GM19395 (cell line): ENCODE measurements around the gene IMPA2.
A peak's percentile ranks its signal among the peaks of the same experiment; 100 is the strongest.
"Not testable (repeated sequence)": the region's sequence is repeated elsewhere in the genome, so short reads cannot be mapped to it uniquely, and the experiment has no call there.

ENCODE experiments used
- ATAC-seq: cut with Tn5 transposase; IDR thresholded peaks from one replicate; pipeline ENCODE4 v1.9.1; 2021; ENCODE audit warnings: mild to moderate bottlenecking, moderate library complexity; ENCODE audit not compliant: unreplicated experiment

Gene IMPA2

GRCh38 chr18:11960743-11961380, 20.4 kb upstream of the IMPA2 start:
- no peak for ATAC-seq

GRCh38 chr18:11962597-11962996, 18.7 kb upstream of the IMPA2 start:
- no peak for ATAC-seq

GRCh38 chr18:11963991-11964484, 17.3 kb upstream of the IMPA2 start:
- no peak for ATAC-seq

GRCh38 chr18:11969904-11970835, 11.1 kb upstream of the IMPA2 start:
- no peak for ATAC-seq

GRCh38 chr18:11970836-11971226, 10.5 kb upstream of the IMPA2 start:
- ATAC-seq: not testable (repeated sequence)

- ATAC-seq: no peak
These were observed 8.7 kb upstream of the IMPA2 start for GRCh38 chr18:11972371-11973174.

- ATAC-seq: no peak
These were observed 6.5 kb upstream of the IMPA2 start for GRCh38 chr18:11974741-11975325.

GRCh38 chr18:11975723-11976122, 5.6 kb upstream of the IMPA2 start:
- no peak for ATAC-seq

GRCh38 chr18:11976315-11977152, 4.8 kb upstream of the IMPA2 start:
- no peak for ATAC-seq

- ATAC-seq: no peak
These were observed 4.2 kb upstream of the IMPA2 start for GRCh38 chr18:11977153-11977466.

- no peak for ATAC-seq
These were observed 2.4 kb upstream of the IMPA2 start for GRCh38 chr18:11978956-11979355.

GRCh38 chr18:11980163-11980493, 1.2 kb upstream of the IMPA2 start:
- no peak for ATAC-seq

GRCh38 chr18:11980494-11981191, 664 bp upstream of the IMPA2 start:
- ATAC-seq: peak; percentile 87

- peak; percentile 29 for ATAC-seq
These were observed 448 bp downstream of the IMPA2 start for GRCh38 chr18:11981543-11982366.

- ATAC-seq: no peak
These were observed 1.7 kb downstream of the IMPA2 start for GRCh38 chr18:11982981-11983380.

- ATAC-seq: no peak
These were observed 2.3 kb downstream of the IMPA2 start for GRCh38 chr18:11983592-11983991.

- no peak for ATAC-seq
These were observed 2.8 kb downstream of the IMPA2 start for GRCh38 chr18:11984091-11984490.

- ATAC-seq: no peak
These were observed 4.3 kb downstream of the IMPA2 start for GRCh38 chr18:11985586-11985985.

GRCh38 chr18:11986061-11986460, 4.8 kb downstream of the IMPA2 start:
- ATAC-seq: no peak
